Ectodermal cell (in vitro differentiated cells): ENCODE results near the gene C11orf58.

Experiments used
- H3K27ac ChIP-seq: 2 replicates; pipeline ENCODE4 v1.7.0; 2013; ENCODE audit warnings: mild to moderate bottlenecking, low read depth, low read length; ENCODE audit not compliant: insufficient read depth, poor library complexity, severe bottlenecking
- H3K27me3 ChIP-seq: 2 replicates; pipeline ENCODE4 v1.7.0; 2013; ENCODE audit warnings: mild to moderate bottlenecking, low read length; ENCODE audit not compliant: insufficient read depth, control insufficient read depth, poor library complexity, severe bottlenecking
- H3K36me3 ChIP-seq: one replicate; pipeline ENCODE4 v1.7.0; 2013; ENCODE audit warnings: low read length; ENCODE audit not compliant: control insufficient read depth, insufficient read depth
- H3K4me1 ChIP-seq: one replicate; pipeline ENCODE4 v1.7.0; 2013; ENCODE audit warnings: low read length; ENCODE audit not compliant: control insufficient read depth, insufficient read depth
- H3K4me3 ChIP-seq: 2 replicates; pipeline ENCODE4 v1.7.0; 2013; ENCODE audit warnings: low read depth, low read length, control low read depth; ENCODE audit not compliant: insufficient read depth
- H3K9me3 ChIP-seq: 2 replicates; pipeline ENCODE4 v1.7.0; 2013; ENCODE audit warnings: mild to moderate bottlenecking, low read length, moderate library complexity; ENCODE audit not compliant: control insufficient read depth
- WGBS, 2 experiments: methylation state at CpG; one replicate each; pipeline ENCODE4 v1.1.7; 2013; ENCODE audit warnings: missing lambda C conversion rate in 2 of 2; 5-methylcytosine and 5-hydroxymethylcytosine counted together

C11orf58 gene

DNA sequence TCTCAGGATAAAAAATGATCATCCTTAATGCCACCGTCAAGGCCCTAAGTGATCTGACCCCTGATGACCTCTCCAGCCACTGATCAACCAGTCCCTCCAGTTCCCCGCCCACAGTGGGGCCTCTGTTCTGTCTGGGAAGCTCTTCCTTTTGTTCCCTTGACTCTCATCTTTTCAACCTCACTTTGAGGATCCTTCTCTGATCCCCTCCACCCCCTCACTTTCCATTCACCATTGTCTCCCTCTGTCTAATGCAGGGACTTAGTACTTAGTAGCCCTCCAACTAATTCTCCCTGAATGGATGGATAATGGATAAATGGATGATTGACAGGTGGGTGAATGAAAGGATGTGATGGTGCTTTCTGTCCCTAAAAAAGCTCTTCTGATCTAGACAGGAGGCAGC lies 45.6 kb downstream of the C11orf58 start:
- no peaks in the 10 kb centered on the region for H3K9me3 ChIP-seq
- H3K4me3 ChIP-seq: no peak overlapping the region
- peaks cover 9% of the 10 kb centered on the region for H3K27me3 ChIP-seq
- peak overlapping the region; percentile 83 for H3K27ac ChIP-seq
- H3K4me1 ChIP-seq: peaks cover 26% of the 10 kb centered on the region
- H3K36me3 ChIP-seq: no peaks in the 10 kb centered on the region
- WGBS, 2 experiments: 17 to 20% methylated on average over 2 of the region's 2 CpGs

GRCh38 chr11:16784666-16785065 lies 46.2 kb downstream of the C11orf58 start:
- H3K27ac ChIP-seq: peak overlapping the region; percentile 83
- peaks cover 9% of the 10 kb centered on the region for H3K27me3 ChIP-seq
- H3K4me3 ChIP-seq: no peak overlapping the region
- peaks cover 26% of the 10 kb centered on the region for H3K4me1 ChIP-seq
- H3K9me3 ChIP-seq: no peaks in the 10 kb centered on the region
- no peaks in the 10 kb centered on the region for H3K36me3 ChIP-seq
- 55 to 75% methylated on average over 2 of the region's 2 CpGs for WGBS, 2 experiments

DNA sequence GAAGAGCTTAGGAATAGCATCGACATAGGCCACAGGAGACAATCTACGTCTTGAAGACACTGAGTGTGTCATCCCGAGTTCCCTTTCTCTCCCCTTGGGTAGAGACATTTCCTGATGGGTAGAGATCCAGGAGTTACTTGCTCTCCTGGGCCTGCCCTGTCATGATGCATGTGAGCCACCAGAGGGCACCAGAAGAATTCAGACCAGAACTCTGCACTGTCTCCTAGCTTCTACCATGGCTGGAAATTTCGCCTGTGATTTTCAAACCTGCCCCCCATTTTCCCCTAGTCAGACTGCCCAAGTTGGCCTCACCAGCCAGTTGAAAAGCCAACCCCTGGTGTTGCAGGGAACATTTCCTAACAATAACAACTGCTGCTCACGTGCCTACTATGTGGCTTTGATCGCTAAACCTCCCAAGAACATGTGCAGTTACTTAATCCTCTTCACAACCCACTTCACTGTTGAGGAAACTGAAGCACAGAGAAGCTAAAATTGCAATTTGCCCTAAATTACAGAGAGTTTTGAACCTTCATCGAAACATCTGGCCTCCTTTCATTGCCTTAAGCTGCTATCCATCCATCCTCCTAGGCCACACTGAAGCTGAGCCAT lies 47.2 kb downstream of the C11orf58 start:
- Histone ChIP-seq H3K27ac (no peak overlapping the region), H3K4me1 (peaks cover 26% of the 10 kb centered on the region), H3K27me3 (peaks cover 9% of the 10 kb centered on the region), H3K36me3 (no peaks in the 10 kb centered on the region), H3K4me3 (no peak overlapping the region), H3K9me3 (no peaks in the 10 kb centered on the region)
- WGBS, 2 experiments: 66 to 68% methylated on average over 7 of the region's 7 CpGs

DNA sequence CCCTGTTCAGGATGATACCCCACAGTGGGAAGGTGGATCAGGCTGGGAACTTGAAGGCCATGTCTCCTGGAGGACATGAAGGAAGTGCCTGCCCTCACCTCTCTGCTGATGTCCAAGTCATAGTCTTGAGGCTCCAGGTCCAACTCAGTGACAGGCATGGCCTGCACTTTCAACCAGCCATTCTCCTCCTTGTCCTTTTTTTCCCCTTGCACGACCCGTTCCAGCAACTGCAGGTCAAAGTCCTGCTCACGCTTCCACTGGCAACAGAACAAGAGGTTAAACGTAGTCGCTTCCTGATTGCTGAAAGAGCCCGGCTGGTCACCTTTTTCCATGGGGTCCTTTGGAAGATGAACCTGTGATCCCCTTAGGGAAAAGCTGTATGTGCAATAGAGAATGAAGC lies 47.7 kb downstream of the C11orf58 start:
- no peaks in the 10 kb centered on the region for H3K36me3 ChIP-seq
- H3K4me1 ChIP-seq: peaks cover 26% of the 10 kb centered on the region
- H3K27ac ChIP-seq: no peak overlapping the region
- no peak overlapping the region for H3K4me3 ChIP-seq
- peaks cover 9% of the 10 kb centered on the region for H3K27me3 ChIP-seq
- WGBS, 2 experiments: 95 to 96% methylated on average over 6 of the region's 6 CpGs
- H3K9me3 ChIP-seq: no peaks in the 10 kb centered on the region

- no peaks in the 10 kb centered on the region for H3K36me3 ChIP-seq
- peaks cover 26% of the 10 kb centered on the region for H3K4me1 ChIP-seq
- H3K27ac ChIP-seq: no peak overlapping the region
- no peak overlapping the region for H3K4me3 ChIP-seq
- H3K27me3 ChIP-seq: peaks cover 7% of the 10 kb centered on the region
- WGBS, 2 experiments: 96% methylated on average over 7 of the region's 7 CpGs
- H3K9me3 ChIP-seq: no peaks in the 10 kb centered on the region
These were observed 48.7 kb downstream of the C11orf58 start for GRCh38 chr11:16787035-16787742.

DNA sequence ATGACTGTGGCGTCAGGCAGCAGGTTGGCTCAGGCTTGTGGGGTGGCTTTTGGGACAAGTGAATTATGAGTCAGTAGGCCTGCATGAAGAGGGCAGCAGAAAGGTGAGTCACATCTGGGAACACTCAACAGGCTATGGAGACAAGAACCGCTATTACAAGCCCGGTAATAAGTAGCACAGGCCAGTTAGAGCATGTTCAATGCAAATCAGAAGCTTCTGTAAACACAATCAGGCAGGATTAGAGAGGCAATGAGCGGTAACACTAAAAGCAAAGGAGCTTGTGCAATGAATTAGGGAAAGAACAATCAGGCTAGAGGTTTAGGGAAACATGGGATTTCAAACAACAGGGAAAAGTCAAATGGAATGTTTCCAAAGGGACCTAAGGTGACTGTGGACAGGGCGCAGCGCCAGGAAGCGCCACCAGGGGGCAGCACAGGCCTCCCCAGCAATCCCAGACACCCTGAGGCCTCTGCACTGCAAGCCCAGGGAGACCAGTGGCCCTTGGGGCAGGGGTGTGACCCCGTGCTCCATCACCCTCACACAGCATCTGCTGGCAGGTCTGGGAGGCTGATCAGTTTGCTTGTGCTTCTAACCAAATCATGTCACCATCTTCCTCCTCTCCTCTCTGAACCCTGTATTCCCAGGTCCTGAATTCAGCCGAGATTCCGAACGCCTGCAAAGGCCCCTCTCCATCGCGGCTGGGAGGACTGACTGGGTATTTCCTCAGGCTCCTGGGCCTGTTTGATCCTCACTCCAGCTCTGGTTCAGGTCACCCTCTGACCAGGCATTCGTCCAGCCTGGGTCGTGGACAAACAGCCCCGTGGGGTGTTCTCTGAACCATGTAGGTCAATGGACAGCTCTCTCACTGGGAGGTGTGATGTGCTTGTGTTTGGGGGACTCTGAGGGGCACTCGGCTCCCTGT lies 50.0 kb downstream of the C11orf58 start:
- WGBS, 2 experiments: 66 to 67% methylated on average over 17 of the region's 17 CpGs
- no peak overlapping the region for H3K27ac ChIP-seq

GRCh38 chr11:16789063-16789420 lies 50.6 kb downstream of the C11orf58 start:
- no peak overlapping the region for H3K4me3 ChIP-seq
- H3K27me3 ChIP-seq: no peaks in the 10 kb centered on the region
- no peaks in the 10 kb centered on the region for H3K9me3 ChIP-seq
- 93 to 96% methylated on average over 13 of the region's 13 CpGs for WGBS, 2 experiments
- peaks cover 14% of the 10 kb centered on the region for H3K4me1 ChIP-seq
- no peaks in the 10 kb centered on the region for H3K36me3 ChIP-seq
- no peak overlapping the region for H3K27ac ChIP-seq

More for the DNA sequence above, 50.0 kb downstream of the C11orf58 start:
- no peaks in the 10 kb centered on the region for H3K9me3 ChIP-seq
- H3K4me3 ChIP-seq: no peak overlapping the region
- no peaks in the 10 kb centered on the region for H3K27me3 ChIP-seq
- peaks cover 20% of the 10 kb centered on the region for H3K4me1 ChIP-seq
- no peaks in the 10 kb centered on the region for H3K36me3 ChIP-seq

DNA sequence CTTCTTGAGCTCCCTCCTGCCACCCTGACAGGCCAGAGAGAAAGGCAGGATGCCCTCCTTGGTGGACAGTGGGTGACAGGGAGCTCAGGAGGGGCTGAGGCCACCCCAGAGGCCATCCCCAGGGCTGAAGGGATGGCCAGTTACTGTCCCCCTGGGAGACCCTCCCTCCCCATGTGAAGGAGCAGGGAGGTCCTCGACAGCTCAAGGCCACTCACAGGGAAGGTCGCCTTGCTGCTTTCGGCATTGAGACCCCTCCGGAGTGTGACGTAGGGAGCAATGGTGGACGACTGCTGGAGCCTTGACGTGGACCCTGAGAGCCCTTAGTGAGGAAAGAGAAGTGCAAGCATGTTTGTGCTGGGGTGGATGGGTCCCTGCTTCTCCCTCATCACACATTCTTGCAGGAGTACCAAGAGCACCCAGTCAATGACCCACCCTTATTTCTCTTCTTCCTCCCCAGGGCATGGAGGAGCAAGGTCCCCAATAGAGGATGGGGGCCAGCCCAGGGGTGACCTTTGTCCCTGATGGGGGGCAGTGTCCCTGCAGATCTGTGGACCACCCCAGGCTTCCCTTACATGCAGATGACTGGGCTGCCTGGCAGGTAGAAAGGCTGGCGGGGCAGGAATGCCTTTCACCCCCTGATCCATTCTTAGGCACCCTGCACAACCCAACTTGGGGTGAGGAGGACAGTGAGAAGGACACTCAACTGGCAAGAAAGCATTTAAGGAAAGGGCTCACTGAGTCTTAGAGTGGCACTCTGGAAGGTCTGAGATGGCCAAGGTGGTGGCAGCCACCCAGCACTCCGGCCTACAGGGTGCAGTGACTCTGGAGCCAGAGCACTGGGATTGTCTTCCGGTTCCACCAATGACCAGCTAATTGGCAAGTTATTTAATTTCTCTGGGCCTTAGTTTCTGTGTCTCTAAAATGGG lies 51.4 kb downstream of the C11orf58 start:
- Histone ChIP-seq H3K9me3 (no peaks in the 10 kb centered on the region), H3K27ac (no peak overlapping the region), H3K4me3 (no peak overlapping the region), H3K36me3 (no peaks in the 10 kb centered on the region), H3K27me3 (no peaks in the 10 kb centered on the region), H3K4me1 (peaks cover 9% of the 10 kb centered on the region)
- 95% methylated on average over 10 of the region's 10 CpGs for WGBS, 2 experiments

- H3K4me3 ChIP-seq: no peak overlapping the region
- H3K36me3 ChIP-seq: no peaks in the 10 kb centered on the region
- no peaks in the 10 kb centered on the region for H3K9me3 ChIP-seq
- no peaks in the 10 kb centered on the region for H3K27me3 ChIP-seq
- H3K4me1 ChIP-seq: peaks cover 7% of the 10 kb centered on the region
- WGBS, 2 experiments: 96% methylated on average over 16 of the region's 16 CpGs
- H3K27ac ChIP-seq: no peak overlapping the region
These were observed 52.2 kb downstream of the C11orf58 start for GRCh38 chr11:16790486-16791190.
